Measurements from ENCODE around the gene HDAC2.
"Not testable (repeated sequence)": the region's sequence is repeated elsewhere in the genome, so short reads cannot be mapped to it uniquely, and the experiment has no call there.

Gene HDAC2

GRCh38 chr6:113970805-113971676, at the start of gene HDAC2:
HDAC2 (minus strand) TSS chr6:113971148; CDS start chr6:113970908, 240 bp downstream.
- peak; percentile 93 for DNase-seq

- no peak for DNase-seq
These were observed 49.2 kb upstream of the HDAC2 start for GRCh38 chr6:114020196-114020595.

- not testable (repeated sequence) for DNase-seq
These were observed 46.2 kb upstream of the HDAC2 start for GRCh38 chr6:114017146-114017545.

GRCh38 chr6:114014106-114014505, 43.2 kb upstream of the HDAC2 start:
- DNase-seq = not testable (repeated sequence)

- DNase-seq = not testable (repeated sequence)
These were observed 40.5 kb upstream of the HDAC2 start for GRCh38 chr6:114011486-114011885.

- no peak for DNase-seq
These were observed 39.6 kb upstream of the HDAC2 start for GRCh38 chr6:114010540-114010939.

- DNase-seq = no peak
These were observed 38.2 kb upstream of the HDAC2 start for GRCh38 chr6:114009192-114009591.

- no peak for DNase-seq
These were observed 37.4 kb upstream of the HDAC2 start for GRCh38 chr6:114008331-114008730.

- DNase-seq = no peak
These were observed 36.6 kb upstream of the HDAC2 start for GRCh38 chr6:114007516-114007915.

GRCh38 chr6:114001354-114001753, 30.4 kb upstream of the HDAC2 start:
- DNase-seq = no peak

- no peak for DNase-seq
These were observed 29.1 kb upstream of the HDAC2 start for GRCh38 chr6:114000069-114000468.

- DNase-seq = no peak
These were observed 28.3 kb upstream of the HDAC2 start for GRCh38 chr6:113999284-113999683.

GRCh38 chr6:113998811-113999210, 27.9 kb upstream of the HDAC2 start:
- no peak for DNase-seq

- DNase-seq = no peak
These were observed 26.2 kb upstream of the HDAC2 start for GRCh38 chr6:113997116-113997515.

GRCh38 chr6:113995634-113996033, 24.7 kb upstream of the HDAC2 start:
- no peak for DNase-seq

GRCh38 chr6:113994934-113995342, 24.0 kb upstream of the HDAC2 start:
- peak; percentile 43 for DNase-seq

- DNase-seq = no peak
These were observed 18.7 kb upstream of the HDAC2 start for GRCh38 chr6:113989675-113990074.

GRCh38 chr6:113982675-113983074, 11.7 kb upstream of the HDAC2 start:
- DNase-seq = not testable (repeated sequence)

- DNase-seq = no peak
These were observed 11.2 kb upstream of the HDAC2 start for GRCh38 chr6:113982055-113982550.

GRCh38 chr6:113980937-113981554, 10.1 kb upstream of the HDAC2 start:
- peak; percentile 11 for DNase-seq

GRCh38 chr6:113979937-113980336, 9.0 kb upstream of the HDAC2 start:
- no peak for DNase-seq

- no peak for DNase-seq
These were observed 7.2 kb upstream of the HDAC2 start for GRCh38 chr6:113978084-113978675.

- no peak for DNase-seq
These were observed 5.9 kb upstream of the HDAC2 start for GRCh38 chr6:113976806-113977205.

GRCh38 chr6:113971741-113972140, 793 bp upstream of the HDAC2 start:
- DNase-seq = no peak
